Suppressor macrophage (primary cell): ENCODE results near the gene ASPM.

Source experiments
- DNase-seq, 4 experiments: peaks; one replicate each; pipeline ENCODE4 v3.0.0-alpha.2; 2020 to 2022
- total RNA-seq, 17 experiments: gene quantifications; one replicate each; lab custom pipeline; 2026; ENCODE audit warnings: mixed read lengths in 6 of 17, inconsistent platforms in 3 of 17; lab: John Stamatoyannopoulos, UW

Gene ASPM, protein sequence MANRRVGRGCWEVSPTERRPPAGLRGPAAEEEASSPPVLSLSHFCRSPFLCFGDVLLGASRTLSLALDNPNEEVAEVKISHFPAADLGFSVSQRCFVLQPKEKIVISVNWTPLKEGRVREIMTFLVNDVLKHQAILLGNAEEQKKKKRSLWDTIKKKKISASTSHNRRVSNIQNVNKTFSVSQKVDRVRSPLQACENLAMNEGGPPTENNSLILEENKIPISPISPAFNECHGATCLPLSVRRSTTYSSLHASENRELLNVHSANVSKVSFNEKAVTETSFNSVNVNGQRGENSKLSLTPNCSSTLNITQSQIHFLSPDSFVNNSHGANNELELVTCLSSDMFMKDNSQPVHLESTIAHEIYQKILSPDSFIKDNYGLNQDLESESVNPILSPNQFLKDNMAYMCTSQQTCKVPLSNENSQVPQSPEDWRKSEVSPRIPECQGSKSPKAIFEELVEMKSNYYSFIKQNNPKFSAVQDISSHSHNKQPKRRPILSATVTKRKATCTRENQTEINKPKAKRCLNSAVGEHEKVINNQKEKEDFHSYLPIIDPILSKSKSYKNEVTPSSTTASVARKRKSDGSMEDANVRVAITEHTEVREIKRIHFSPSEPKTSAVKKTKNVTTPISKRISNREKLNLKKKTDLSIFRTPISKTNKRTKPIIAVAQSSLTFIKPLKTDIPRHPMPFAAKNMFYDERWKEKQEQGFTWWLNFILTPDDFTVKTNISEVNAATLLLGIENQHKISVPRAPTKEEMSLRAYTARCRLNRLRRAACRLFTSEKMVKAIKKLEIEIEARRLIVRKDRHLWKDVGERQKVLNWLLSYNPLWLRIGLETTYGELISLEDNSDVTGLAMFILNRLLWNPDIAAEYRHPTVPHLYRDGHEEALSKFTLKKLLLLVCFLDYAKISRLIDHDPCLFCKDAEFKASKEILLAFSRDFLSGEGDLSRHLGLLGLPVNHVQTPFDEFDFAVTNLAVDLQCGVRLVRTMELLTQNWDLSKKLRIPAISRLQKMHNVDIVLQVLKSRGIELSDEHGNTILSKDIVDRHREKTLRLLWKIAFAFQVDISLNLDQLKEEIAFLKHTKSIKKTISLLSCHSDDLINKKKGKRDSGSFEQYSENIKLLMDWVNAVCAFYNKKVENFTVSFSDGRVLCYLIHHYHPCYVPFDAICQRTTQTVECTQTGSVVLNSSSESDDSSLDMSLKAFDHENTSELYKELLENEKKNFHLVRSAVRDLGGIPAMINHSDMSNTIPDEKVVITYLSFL (N-terminal part only)
- total RNA-seq: 8.6 to 137 (median 43.1) reads per million in 17 experiments

DNA sequence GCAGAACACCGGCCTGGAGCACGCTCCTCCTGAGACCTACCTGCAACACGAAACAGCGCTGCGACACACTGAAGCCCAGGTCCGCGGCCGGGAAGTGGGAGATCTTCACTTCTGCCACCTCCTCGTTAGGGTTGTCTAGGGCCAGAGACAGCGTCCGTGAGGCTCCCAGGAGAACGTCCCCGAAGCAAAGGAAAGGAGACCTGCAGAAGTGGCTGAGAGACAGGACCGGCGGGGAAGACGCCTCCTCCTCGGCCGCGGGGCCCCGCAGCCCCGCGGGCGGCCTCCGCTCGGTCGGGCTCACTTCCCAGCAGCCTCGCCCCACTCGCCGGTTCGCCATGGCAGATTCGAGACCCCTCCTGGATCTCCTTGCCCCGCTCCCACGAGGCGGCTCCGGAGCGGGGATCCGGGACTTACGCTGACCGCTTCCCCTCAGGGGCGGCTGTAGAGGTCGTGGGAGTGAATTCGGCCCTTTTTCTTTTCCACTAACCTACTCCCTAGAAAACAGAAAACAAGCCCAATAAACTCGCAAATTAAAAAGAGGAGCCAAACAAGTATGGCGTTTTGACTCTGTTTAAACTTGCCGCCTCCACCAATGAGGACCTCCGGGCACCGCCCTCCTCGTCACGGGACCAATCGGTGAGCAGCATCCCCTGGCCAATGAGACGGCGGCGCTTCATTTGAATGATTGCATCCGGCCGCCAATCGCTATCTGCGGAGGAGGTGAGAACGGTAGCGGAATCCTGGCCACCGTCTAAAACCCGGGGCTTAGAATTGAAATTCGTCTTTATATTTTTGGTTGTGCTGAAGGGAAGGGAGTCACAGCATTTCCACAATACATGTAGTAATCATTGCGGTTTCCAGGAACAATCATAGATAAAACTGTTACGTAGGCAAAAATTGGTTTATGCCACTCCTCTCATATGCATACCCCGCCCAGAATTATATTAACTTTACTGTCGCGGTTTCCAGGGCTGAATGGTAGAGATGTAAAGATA is at the start of gene ASPM:
TSS of gene ASPM (minus strand) at position 569 of the 995 bp plus-strand sequence. CDS start at position 337, 232 bp downstream.
- peak; percentile 95 to 98 (median 96) for DNase-seq

DNA sequence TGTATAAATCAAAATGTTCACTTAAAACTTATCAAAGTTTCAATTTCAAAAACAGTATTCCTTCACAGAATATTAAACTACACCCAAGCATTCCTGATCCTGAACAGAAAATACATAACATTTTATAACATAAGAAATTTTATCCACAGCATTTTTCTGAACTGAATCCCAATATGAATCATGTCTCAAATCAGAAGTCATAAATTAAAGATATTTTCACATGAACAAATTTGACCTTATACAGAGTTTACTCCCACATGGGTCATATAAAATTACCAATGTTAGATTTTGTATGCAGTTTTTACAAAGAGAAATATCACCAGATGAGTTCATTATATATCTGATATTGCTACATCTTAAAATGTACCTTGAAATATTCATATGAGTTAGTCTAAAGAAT is 48.6 kb upstream of the ASPM start:
- DNase-seq: no peak

DNA sequence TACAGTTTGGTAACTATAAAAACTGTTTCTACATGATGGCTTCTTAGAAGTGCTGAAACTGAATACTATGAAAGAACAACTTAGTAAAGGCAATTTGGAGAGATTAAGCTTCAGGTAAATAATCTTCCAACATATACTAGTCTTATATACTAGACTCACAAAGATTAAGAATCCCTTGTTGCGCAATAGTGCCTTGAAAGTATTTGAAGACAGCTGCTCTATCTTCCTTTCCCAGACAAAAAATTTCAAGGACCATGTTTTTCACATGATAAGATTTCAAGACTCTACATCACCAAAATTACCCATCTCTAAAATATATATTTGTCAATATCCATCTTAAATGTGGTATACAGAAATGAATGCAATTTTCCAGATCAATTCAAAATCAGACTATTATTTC is 37.7 kb upstream of the ASPM start:
- peak in 1 of 4 experiments; percentile 16 for DNase-seq

DNA sequence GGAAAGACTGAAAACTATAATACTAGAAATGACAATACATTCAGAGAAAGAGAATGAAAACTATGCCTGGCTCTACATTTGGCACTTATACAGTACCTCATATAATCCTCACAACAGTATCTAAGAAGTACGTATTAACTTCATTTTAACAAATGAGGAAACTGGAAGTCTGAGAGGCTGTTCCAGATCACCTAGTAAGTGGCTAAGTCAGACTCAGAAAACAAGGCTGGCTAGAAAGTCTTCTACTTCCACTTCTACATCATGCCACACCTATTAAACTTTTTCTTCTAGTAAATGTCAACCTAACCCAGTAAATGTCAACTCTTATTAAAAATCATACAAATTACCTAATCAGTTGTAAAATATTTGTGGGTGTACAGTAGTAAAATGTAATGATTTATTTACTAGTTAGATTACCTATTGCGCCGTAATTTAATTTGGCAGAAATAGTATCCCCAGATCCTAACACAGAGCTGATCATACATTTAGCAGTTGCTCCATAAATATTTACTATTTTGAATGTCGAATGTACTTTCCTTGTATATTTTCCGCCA is 36.8 kb upstream of the ASPM start:
- DNase-seq: no peak

DNA sequence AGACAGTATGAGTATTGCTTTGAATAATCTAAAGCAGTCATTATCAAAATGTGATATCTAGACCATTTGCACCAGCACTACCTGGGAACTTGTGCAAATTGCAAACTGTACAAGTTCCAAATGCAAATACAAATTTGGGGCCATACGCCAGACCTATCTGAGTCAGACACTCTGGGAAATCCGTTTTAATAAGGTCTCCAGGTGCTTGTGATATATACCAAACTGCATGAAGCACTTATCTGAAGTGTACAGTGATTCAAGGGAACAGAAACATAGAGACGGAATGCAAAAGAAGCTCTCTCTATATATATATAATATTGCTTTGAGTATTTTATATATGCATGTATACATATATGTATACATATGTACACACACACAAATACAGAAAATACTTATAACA is 36.2 kb upstream of the ASPM start:
- DNase-seq: no peak

DNA sequence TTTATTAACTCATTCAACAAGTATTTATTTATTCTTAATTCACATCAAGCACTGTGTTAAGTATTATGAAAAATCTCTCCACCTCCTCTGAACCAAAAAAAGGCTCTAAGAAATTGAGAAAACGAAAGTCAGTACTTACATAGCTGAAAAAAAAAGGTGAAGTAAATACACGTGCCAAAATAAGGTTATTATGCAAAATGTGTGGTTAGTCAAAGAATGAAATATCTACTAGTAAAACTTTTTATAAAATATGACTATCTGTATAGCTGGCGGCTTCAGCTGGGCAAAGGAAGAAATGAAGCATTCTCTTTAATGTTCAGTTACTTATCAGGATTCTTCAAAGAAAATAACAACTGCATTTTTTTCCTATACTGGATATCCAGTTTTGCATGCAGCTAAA is 35.5 kb upstream of the ASPM start:
- no peak for DNase-seq

DNA sequence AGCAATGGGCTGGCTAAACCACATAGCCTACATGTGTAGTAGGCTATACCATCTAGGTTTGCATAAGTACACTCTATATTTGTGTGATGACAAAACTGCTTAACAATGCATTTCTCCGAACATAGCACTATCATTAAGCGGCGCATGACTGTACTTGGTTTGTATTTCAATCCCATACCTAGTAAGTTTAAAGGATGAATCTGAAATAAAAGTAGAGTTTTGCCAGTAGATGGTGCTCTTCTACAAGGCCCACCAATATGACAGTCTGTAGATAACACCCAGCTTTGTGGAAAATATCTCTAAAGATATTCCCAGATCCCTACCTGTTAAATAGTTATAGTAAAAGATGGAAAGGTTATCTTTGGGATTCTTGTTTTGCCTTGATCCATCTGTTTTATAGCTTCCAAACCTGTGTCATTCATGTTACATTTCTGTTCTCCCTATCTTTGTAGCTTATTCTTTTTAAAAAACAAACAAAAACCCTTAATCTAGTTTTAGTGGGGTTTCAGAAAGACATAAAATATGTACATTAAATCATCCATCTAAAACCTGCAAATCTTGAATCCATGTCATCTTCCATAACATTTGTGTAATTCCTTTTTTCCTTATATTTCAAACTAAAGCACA is 33.9 kb upstream of the ASPM start:
- peak; percentile 23 to 62 (median 40) for DNase-seq

DNA sequence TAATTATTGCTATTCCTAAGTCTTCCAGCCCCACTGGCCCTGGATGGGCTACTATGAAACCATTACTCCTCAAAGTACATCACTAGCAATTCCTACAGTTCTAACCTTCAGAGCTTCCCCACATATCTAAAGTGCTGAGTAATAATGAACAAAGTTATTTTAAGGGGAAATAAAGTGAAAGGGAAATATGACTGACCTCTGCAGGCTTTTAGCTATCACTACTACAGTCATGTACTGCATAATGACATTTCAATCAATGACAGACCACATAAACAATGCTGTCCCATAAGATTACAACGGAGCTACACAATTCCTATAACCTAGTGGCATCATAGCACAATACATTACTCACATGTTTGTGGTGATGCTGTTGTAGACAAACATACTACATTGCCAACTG is 32.5 kb upstream of the ASPM start:
- DNase-seq: peak; percentile 4 to 66 (median 43)

DNA sequence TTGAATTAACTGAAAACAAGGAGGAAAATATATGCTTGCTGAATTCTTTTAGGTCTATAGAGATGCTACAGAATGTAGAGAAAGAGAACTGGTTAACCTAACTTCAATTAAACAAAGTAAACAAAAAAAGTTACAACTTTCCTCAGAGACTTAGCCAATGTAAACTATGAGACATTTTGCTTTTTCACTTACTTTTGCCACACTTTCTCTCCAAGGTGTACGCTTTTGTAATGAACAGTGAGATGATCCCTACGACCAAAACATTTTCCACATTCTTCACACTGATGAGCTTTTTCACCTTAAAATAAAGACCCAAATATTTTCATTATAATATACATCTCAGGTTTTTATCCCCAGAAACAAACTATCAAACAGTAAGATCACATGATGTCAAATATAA is 28.3 kb upstream of the ASPM start:
- no peak for DNase-seq

DNA sequence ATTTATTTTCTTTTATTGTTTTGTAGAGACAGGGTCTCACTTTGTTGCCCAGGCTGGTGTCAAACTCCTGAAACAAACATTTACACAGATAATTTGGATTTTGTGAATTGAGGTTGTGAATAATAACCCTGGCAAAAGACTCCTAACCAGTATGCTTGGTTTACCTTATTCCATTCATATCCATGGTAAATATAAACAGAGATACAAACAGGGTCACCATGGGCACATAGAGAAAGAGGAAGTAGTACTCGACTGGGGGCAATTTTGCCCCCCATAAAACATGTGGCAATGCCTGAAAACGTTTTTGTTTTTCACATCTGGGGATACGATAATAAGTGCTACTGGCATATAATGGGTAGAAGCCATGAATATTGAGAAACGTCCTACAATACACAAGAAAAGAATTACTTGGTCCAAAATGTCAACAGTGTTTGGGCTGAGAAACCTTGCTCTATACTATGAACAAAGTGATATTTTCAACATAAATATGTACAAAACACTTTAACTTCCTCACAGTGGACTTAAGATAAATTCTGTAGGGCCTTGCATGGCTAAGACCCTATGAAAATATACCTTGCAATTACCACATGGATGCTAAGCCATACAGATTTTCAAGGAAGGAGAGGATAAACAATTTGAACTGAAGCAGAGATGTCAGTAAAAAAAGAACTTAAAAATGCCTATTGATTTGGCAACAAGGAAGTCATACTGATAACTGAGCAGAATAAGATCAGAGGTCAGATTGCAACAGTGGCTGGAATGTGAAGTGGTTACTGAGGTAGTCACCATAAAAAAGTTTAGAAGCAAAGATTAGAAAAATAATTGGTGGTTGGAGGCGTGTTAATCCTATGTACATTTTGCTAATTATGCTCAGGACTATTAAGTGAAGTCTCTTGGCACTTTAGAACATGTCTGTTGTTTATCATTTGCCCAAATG is 27.4 kb upstream of the ASPM start:
- DNase-seq: peak; percentile 2 to 40 (median 22)

DNA sequence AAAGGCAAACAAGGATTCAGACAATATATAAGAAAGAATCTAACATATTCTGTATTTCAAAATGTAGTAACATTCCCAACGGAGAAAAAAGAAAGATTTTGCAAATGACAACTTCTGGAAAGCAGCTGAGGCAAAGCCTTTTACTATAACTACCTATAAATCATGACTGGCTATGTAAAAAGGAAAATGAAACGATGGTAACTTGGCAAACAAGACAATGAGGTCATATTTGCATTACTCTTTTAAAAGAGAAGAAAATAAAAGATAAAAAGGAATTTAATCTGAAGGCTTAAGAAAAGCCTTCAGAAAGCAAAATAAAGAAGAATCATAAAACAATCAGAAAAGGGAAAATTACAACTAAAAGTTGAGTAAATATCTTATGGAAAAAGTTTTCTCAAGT is 25.1 kb upstream of the ASPM start:
- no peak for DNase-seq

DNA sequence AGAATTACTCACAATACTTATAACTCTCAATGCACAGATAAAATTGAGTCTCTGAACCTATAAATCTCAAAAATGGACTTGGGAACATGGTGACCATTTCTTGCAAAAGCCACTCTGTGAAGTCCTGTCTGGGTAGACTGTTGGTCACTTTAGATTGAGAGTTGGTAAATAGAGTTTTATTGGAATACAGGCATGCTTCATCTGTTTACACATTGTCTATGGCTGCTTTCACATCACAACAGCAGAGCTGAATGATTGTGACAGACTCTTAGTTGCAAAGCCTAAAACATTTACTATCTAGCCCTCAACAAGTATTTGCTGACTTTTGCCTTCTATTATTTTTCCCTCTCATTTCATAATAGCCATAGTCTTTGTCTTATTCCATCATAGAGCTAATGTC is 24.1 kb upstream of the ASPM start:
- no peak for DNase-seq

DNA sequence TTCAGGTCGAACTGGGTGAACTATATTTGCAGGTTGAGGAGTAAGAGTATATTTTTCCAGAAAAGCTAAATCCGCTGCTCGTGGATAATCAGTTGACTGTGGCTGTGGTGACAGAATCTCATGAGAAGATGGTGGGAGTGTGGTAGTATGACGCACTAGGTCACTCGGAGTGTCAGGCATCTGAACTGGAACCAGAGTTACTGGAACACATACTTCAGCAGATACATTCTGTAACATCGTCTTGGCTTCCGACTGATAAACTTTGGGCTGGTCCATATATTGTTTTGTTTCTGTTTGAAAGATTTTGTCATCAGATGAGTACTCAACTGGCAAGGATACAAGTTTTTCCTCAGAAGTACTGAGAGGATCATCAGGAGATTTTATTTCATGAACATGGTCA is 13.0 kb upstream of the ASPM start:
- DNase-seq: no peak

DNA sequence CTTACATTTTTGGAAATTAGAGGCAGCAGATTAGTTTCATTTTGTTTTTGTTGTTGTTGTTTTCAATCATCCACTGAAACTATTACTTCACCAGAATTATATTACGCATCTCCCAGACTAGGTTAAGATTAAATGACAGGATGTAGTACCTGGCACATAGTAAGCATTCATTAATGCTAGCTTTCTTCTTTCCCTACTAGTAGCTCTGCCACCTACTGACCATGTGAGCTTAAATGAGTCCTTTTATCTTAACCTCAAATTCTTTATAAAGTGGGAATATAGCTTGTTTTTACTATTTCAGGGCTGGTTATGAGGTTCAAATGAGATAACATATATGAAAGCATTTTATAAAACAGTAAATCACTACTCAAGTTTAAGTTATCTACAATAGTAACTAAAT is 10.2 kb upstream of the ASPM start:
- DNase-seq: no peak

DNA sequence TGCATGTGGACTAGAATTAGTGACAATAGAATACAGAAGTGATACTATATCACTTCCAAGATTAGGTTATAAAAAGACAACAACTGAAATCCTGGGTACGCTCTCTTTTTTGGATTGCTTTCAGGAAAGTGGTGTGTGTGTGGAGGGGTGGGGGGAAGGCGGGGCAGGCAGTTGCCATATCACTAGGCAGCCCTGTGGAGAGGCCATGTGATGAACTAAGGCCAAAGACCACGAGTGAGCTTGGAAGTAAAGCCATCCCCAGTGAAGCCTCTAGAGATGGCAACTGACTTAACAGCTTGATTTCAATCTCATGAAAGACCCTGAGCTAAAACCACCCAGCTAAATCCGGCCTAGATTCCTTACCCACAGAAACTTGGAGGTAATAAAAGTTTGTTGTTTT is 6.2 kb upstream of the ASPM start:
- DNase-seq: no peak

DNA sequence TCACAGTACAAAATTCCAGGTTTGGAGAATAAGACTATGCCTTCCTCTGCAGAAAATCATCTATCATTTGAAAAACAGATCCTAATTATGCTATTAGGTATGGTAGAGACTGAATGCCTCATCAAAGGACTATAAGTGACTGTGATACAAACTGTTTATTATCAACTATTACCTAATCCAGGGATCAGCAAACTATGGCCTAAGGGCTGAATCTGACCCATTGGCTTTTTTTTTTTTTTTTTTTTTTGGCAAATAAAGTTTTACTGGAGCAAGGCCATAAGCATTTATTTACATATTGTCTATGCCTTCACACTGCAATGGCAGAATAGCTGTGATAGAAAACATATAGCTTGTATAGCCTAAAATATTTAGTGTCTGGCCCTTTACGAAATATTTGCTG is 4.7 kb upstream of the ASPM start:
- no peak for DNase-seq

DNA sequence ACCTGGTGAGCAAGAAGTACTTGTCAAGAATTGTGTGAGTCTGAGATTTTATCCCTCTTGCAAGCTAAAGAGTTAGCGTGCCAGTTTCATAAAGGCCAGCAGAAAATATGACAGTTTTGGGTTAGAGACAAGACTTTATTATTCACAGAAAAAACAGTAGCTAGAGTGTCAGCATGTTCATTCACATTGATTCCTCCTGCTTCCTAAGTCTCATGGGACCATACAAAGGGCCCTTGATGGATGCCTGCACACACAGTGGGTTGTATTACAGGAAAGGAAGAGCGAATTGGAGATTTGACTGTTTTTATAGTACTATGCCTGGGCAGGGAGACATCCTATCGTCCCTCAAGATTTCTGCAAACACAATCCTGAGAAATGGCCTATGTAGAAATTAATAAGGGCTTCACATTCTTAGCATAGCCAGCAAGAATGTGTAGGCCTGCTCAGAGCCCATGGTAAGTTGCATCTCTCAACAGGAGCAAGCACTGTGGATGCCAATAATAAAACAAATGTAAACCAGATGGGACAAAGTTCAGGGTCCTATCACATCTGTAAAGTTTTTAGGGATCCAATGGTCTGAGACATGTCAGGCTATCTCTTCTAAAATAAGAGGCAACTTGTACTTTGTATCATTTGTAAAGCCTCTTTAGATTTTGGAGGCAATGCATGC is 4.0 kb upstream of the ASPM start:
- no peak for DNase-seq

DNA sequence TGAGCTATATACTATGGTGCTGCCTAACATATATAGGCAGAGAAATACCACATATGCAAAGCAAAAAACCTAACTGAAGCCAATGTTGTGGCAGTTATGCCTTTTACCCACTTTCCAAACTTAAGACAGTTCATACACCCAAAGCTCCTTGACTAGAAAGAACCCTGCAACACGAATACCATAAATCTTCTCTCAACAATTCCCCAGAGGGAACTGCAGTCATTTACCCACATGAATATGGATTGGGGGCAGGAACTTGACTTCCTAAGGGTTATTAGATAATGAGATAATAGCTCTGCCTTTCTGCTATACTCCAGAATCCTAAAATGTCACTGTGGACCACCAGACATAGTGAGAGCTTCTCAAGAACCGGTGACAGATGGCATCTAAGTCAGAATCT is 2.9 kb upstream of the ASPM start:
- DNase-seq: no peak

DNA sequence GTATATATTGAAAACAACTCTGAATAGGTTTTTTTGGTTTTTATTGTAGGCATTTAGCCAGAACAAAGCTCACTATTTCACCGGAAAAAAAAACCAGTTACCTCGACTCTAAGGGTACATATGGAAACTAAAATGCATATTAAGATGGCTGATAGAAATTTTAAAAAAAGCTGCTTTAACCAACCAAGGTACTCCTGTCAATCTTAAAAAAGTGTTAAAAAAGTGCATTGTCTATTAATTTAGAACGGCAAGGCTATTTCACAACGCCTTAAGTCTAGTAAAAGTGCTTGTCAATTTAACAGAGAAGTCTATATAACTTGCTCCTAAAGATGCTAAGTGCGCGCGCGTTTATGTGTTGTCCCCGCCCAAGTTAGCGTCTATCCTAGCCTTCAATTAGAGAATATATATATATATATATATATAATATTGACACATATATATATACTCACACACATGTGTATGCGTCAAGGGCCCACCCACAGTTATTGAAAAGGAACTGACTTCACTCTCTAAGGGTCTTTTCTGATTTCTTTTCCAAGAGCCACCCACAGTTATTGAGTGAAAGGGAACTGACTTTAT is 934 bp downstream of the ASPM start:
- peak; percentile 4 to 26 (median 14) for DNase-seq
